Naive B cell (primary cell): ENCODE measurements around the gene ENPP4. TPM values are rescaled to one million over a fixed set of nuclear protein-coding genes. Genes with fewer than 3 reads are reported as not detected.

Experiments used
- ATAC-seq, 2 donors: fragments of 150-1000 bp; cut with Tn5 transposase; 2 replicates each; pipeline ENCODE4 v1.10.0; 2021; ENCODE audit warnings: low read depth in 2 of 2, mild to moderate bottlenecking in 2 of 2, moderate library complexity in 2 of 2
- DNase-seq: peaks from one replicate; pipeline ENCODE4 v3.0.0; 2022
- H3K27ac Mint-ChIP-seq, 6 donors: one replicate each; pipeline ENCODE4 v1.8.0; 2020 to 2022; ENCODE audit warnings: mild to moderate bottlenecking in 6 of 6, mixed read lengths in 6 of 6, moderate library complexity in 5 of 6, inconsistent platforms in 2 of 6
- H3K27me3 Mint-ChIP-seq, 3 donors: one replicate each; pipeline ENCODE4 v1.8.0; 2021 to 2022; ENCODE audit warnings: mixed read lengths in 3 of 3, mild to moderate bottlenecking in 1 of 3
- H3K36me3 Mint-ChIP-seq, 2 donors: one replicate each; pipeline ENCODE4 v1.8.0; 2020 to 2022; ENCODE audit warnings: mixed read lengths in 2 of 2, inconsistent platforms in 1 of 2, mild to moderate bottlenecking in 1 of 2
- H3K4me1 Mint-ChIP-seq, 3 donors: one replicate each; pipeline ENCODE4 v1.8.0; 2020 to 2022; ENCODE audit warnings: mixed read lengths in 3 of 3, inconsistent platforms in 1 of 3, mild to moderate bottlenecking in 1 of 3, moderate library complexity in 1 of 3
- H3K4me3 Mint-ChIP-seq, 8 donors: one replicate each; pipeline ENCODE4 v1.8.0; 2020 to 2022; ENCODE audit warnings: mild to moderate bottlenecking in 8 of 8, mixed read lengths in 8 of 8, moderate library complexity in 8 of 8, inconsistent platforms in 2 of 8
- H3K9me3 Mint-ChIP-seq, 7 donors: one replicate each; pipeline ENCODE4 v1.8.0; 2020 to 2022; ENCODE audit warnings: mixed read lengths in 7 of 7, mild to moderate bottlenecking in 5 of 7, inconsistent platforms in 2 of 7, moderate library complexity in 1 of 7
- polyA plus RNA-seq, 6 donors: library from polyadenylated mRNA; unstranded; fragments of 300-500 nt; fragmentation: Illumina TruSeq; gene quantifications; one replicate each; pipeline ENCODE4 v1.2.3, GENCODE V29; 2021; ENCODE audit warnings: low read depth in 6 of 6

The ENPP4 gene
- polyA plus RNA-seq, 6 donors from 2014 or later = 4.3 to 7.9 (median 5.0) TPM

- H3K36me3 Mint-ChIP-seq = no peaks in the 10 kb centered on the region
- H3K27me3 Mint-ChIP-seq = peaks cover 21 to 28% (median 23%) of the 10 kb centered on the region in 3 donors
- DNase-seq = no peak
- ATAC-seq = no peak
- no peak overlapping the region for H3K27ac Mint-ChIP-seq
- H3K9me3 Mint-ChIP-seq = peaks cover 0 to 2% (median 0%) of the 10 kb centered on the region in 7 donors
- H3K4me3 Mint-ChIP-seq = no peak overlapping the region
- no peaks in the 10 kb centered on the region for H3K4me1 Mint-ChIP-seq
These were observed 59.9 kb downstream of the ENPP4 start for GRCh38 chr6:46189726-46190125.

GRCh38 chr6:46190889-46191288 is 61.1 kb downstream of the ENPP4 start:
- Mint-ChIP-seq H3K4me1 (no peaks in the 10 kb centered on the region), H3K4me3 (no peak overlapping the region), H3K27me3 (peaks cover 12 to 18% (median 16%) of the 10 kb centered on the region in 3 donors), H3K27ac (no peak overlapping the region), H3K9me3 (peaks cover 0 to 2% (median 0%) of the 10 kb centered on the region in 7 donors), H3K36me3 (no peaks in the 10 kb centered on the region)
- ATAC-seq = no peak
- DNase-seq = no peak

GRCh38 chr6:46191961-46192360 is 62.2 kb downstream of the ENPP4 start:
- peaks cover 12 to 18% (median 14%) of the 10 kb centered on the region in 3 donors for H3K27me3 Mint-ChIP-seq
- DNase-seq = no peak
- no peaks in the 10 kb centered on the region for H3K36me3 Mint-ChIP-seq
- no peaks in the 10 kb centered on the region for H3K4me1 Mint-ChIP-seq
- H3K27ac Mint-ChIP-seq = no peak overlapping the region
- no peak for ATAC-seq
- peaks cover 0 to 2% (median 0%) of the 10 kb centered on the region in 7 donors for H3K9me3 Mint-ChIP-seq
- H3K4me3 Mint-ChIP-seq = no peak overlapping the region

Other genes starting within 250 kb of the ENPP4 start
- gene CLIC5, start 114.1 kb upstream of the ENPP4 start, polyA plus RNA-seq = 1 to 10 TPM in 1 of 6 donors, under 1 TPM in 4, not detected in 1; 0.05 to 1.3 (median 0.13) TPM
- gene ENPP5, start 41.0 kb downstream of the ENPP4 start, polyA plus RNA-seq = under 1 TPM in 1 of 6 donors, not detected in 5; 0.57 TPM